NT2/D1 (cell line): ENCODE results near the gene KCNIP1.

Source experiments
- SUZ12 ChIP-seq: IDR thresholded peaks from 2 replicates; pipeline ENCODE4 v1.6.1; 2011; ENCODE audit not compliant: insufficient read length, insufficient read depth; ENCODE audit errors: extremely low read depth
- YY1 ChIP-seq: IDR thresholded peaks from 2 replicates; pipeline ENCODE4 v1.6.1; 2011; ENCODE audit not compliant: insufficient read length, insufficient read depth
- ZNF274 ChIP-seq: IDR thresholded peaks from 2 replicates; pipeline ENCODE4 v1.6.1; 2011; ENCODE audit warnings: mild to moderate bottlenecking, low read depth, low read length

DNA sequence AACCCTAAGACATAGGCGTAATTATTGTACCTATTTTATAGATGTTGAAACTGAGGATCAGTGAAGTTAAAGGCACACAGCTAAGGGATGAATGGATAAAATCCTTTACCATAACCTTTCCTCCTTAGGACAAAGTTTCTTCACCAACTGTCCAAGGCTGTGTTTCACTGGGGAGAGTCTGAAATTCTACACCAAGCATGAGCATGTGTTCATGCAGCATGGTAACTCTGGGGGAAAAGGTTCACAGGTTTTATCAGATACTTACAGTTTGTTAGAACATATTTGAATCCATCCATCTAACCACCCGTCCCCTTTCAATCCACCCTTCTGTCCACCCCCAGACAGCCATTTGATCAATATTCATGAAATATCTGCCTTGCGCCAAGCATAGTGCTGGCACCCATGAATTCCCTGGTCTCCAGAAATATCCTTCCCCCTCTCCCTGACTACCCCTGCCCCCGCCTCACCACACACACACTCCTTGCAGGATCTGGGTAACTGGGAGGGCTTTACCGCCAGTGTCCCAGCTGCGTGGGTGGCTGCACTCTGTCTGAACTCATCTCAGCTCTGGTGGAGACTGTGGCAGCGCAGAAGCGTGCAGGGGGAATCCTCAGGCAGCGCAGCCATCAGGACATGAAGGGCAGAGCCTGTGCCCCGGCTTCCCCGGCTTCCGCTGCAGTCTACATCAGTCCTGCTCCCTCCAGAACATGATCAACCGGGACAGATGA lies 6.3 kb upstream of the KCNIP1 start:
- TF ChIP-seq SUZ12 (no peak), ZNF274 (no peak), YY1 (no peak)
